Vagina (tissue), 2 donors: ENCODE measurements around the gene ATP8B3.

Experiments
- POLR2A ChIP-seq, 2 donors: fragments of 450-650 bp; IDR thresholded peaks; one replicate each; pipeline ENCODE4 v1.6.1; 2017; ENCODE audit warnings: antibody characterized with exemption in 2 of 2, mild to moderate bottlenecking in 2 of 2, moderate library complexity in 2 of 2
- TF ChIP-seq, protein P1 (sequence below), 3 experiments: fragments of 450-650 bp in 2 of 3; fragments of 200-600 bp in 1 of 3; sonication (generic) in 1 of 3; IDR thresholded peaks; one replicate each; pipeline ENCODE4 v1.5.1; 2017 to 2019; ENCODE audit warnings: antibody characterized with exemption in 3 of 3, mild to moderate bottlenecking in 2 of 3, moderate library complexity in 2 of 3

GRCh38 chr19:1762243-1763117 lies 49.6 kb downstream of the ATP8B3 start:
- TF ChIP-seq, protein P1, sequence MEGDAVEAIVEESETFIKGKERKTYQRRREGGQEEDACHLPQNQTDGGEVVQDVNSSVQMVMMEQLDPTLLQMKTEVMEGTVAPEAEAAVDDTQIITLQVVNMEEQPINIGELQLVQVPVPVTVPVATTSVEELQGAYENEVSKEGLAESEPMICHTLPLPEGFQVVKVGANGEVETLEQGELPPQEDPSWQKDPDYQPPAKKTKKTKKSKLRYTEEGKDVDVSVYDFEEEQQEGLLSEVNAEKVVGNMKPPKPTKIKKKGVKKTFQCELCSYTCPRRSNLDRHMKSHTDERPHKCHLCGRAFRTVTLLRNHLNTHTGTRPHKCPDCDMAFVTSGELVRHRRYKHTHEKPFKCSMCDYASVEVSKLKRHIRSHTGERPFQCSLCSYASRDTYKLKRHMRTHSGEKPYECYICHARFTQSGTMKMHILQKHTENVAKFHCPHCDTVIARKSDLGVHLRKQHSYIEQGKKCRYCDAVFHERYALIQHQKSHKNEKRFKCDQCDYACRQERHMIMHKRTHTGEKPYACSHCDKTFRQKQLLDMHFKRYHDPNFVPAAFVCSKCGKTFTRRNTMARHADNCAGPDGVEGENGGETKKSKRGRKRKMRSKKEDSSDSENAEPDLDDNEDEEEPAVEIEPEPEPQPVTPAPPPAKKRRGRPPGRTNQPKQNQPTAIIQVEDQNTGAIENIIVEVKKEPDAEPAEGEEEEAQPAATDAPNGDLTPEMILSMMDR (IDR thresholded peaks at IDR 0.05), result no peak
- TF ChIP-seq POLR2A (IDR thresholded peaks at IDR 0.05), result no peak
